ENCODE results near the gene GPR33.

Gene GPR33

DNA sequence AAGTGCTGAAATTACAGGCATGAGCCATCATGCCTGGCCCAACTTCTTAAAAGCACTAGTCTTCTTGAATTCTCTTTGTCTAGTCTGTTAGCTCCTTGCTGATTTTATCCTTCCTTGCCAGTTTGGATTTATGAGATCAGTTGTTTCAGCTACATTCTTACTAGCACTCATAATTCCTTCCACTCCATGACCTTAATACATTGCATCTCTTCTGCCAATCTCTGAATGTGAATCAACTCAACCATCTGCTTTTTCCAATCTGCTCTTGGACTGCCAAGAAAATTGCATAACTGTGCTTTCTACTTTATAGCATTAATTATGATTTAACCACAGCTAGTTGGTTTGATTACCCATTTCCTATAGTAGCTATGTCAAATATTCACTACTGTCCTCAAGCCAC lies 52.6 kb downstream of the GPR33 start:
- TF ChIP-seq FOXM1 (IDR thresholded peaks at IDR 0.05; ENCODE audit: borderline replicate concordance, low read depth) (no peak), NFIC (IDR thresholded peaks at IDR 0.05) (no peak), EGR1 (IDR thresholded peaks at IDR 0.05) (no peak)
- TF ChIP-seq, protein P1, sequence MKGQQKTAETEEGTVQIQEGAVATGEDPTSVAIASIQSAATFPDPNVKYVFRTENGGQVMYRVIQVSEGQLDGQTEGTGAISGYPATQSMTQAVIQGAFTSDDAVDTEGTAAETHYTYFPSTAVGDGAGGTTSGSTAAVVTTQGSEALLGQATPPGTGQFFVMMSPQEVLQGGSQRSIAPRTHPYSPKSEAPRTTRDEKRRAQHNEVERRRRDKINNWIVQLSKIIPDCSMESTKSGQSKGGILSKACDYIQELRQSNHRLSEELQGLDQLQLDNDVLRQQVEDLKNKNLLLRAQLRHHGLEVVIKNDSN (IDR thresholded peaks at IDR 0.05) = no peak
- TF ChIP-seq, protein P2, sequence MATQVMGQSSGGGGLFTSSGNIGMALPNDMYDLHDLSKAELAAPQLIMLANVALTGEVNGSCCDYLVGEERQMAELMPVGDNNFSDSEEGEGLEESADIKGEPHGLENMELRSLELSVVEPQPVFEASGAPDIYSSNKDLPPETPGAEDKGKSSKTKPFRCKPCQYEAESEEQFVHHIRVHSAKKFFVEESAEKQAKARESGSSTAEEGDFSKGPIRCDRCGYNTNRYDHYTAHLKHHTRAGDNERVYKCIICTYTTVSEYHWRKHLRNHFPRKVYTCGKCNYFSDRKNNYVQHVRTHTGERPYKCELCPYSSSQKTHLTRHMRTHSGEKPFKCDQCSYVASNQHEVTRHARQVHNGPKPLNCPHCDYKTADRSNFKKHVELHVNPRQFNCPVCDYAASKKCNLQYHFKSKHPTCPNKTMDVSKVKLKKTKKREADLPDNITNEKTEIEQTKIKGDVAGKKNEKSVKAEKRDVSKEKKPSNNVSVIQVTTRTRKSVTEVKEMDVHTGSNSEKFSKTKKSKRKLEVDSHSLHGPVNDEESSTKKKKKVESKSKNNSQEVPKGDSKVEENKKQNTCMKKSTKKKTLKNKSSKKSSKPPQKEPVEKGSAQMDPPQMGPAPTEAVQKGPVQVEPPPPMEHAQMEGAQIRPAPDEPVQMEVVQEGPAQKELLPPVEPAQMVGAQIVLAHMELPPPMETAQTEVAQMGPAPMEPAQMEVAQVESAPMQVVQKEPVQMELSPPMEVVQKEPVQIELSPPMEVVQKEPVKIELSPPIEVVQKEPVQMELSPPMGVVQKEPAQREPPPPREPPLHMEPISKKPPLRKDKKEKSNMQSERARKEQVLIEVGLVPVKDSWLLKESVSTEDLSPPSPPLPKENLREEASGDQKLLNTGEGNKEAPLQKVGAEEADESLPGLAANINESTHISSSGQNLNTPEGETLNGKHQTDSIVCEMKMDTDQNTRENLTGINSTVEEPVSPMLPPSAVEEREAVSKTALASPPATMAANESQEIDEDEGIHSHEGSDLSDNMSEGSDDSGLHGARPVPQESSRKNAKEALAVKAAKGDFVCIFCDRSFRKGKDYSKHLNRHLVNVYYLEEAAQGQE (IDR thresholded peaks at IDR 0.05; ENCODE audit: low read depth) = no peak
